Activated naive CD8-positive, alpha-beta T cell treated with anti-CD3 and anti-CD28 coated beads, Interleukin-2, amount 10 ng/mL, durations not matched to agents 7 days and 5 days (primary cell): ENCODE results near the gene PELO. TPM values are rescaled to one million over a fixed set of nuclear protein-coding genes. Genes with fewer than 3 reads are reported as not detected.

Source experiments
- ATAC-seq: fragments of 150-1000 bp; cut with Tn5 transposase; one replicate; pipeline ENCODE4 v1.10.0; 2021; ENCODE audit warnings: low read depth, moderate library complexity
- POLR2A ChIA-PET: fragments of 350-600 bp; sonication (Branson Sonifier 250); formaldehyde crosslinking; loops from one replicate; lab custom pipeline; 2021; ENCODE audit warnings: antibody characterized with exemption; lab: Charles Lee
- DNase-seq: peaks from one replicate; pipeline ENCODE4 v3.0.0; 2021
- H3K27ac Mint-ChIP-seq: one replicate; pipeline ENCODE4 v1.8.0; 2022; ENCODE audit warnings: mild to moderate bottlenecking, mixed read lengths
- H3K27me3 Mint-ChIP-seq: one replicate; pipeline ENCODE4 v1.8.0; 2022; ENCODE audit warnings: mild to moderate bottlenecking, moderate library complexity, mixed read lengths
- H3K36me3 Mint-ChIP-seq: one replicate; pipeline ENCODE4 v1.8.0; 2021; ENCODE audit warnings: mild to moderate bottlenecking, mixed read lengths
- H3K4me1 Mint-ChIP-seq: one replicate; pipeline ENCODE4 v1.8.0; 2021; ENCODE audit warnings: mixed read lengths
- H3K4me3 Mint-ChIP-seq: one replicate; pipeline ENCODE4 v1.8.0; 2022; ENCODE audit warnings: mild to moderate bottlenecking, moderate library complexity, mixed read lengths
- H3K9me3 Mint-ChIP-seq: one replicate; pipeline ENCODE4 v1.8.0; 2021; ENCODE audit warnings: mixed read lengths
- total RNA-seq, 2 experiments: library from RNA; stranded (reverse); gene quantifications; one replicate each; pipeline ENCODE4 v1.2.3, GENCODE V29; 2021

Gene PELO
- total RNA-seq, 2 experiments from 2014 or later, result 24.0 to 24.2 TPM

GRCh38 chr5:52796516-52797103, 8.9 kb downstream of the PELO start:
- POLR2A ChIA-PET, result no interaction called here
- Mint-ChIP-seq H3K4me3 (no peak overlapping the region), H3K27ac (no peak overlapping the region), H3K36me3 (peaks cover 15% of the 10 kb centered on the region), H3K9me3 (no peaks in the 10 kb centered on the region), H3K4me1 (peaks cover 23% of the 10 kb centered on the region), H3K27me3 (no peaks in the 10 kb centered on the region)
- DNase-seq, result no peak
- no peak for ATAC-seq

- Mint-ChIP-seq H3K27ac (peak overlapping the region; percentile 97), H3K4me3 (peak overlapping the region; percentile 97), H3K9me3 (no peaks in the 10 kb centered on the region), H3K36me3 (peaks cover 16% of the 10 kb centered on the region), H3K27me3 (no peaks in the 10 kb centered on the region), H3K4me1 (peaks cover 35% of the 10 kb centered on the region)
- POLR2A ChIA-PET, result interaction anchor here (0.8 to 3.1 kb wide), 12 partner anchors 9 to 311 kb away, joined by 3 to 21 read pairs (median 4); partner anchors contain the start of genes ITGA1, MOCS2 and PELO
- DNase-seq, result no peak
- ATAC-seq, result no peak
Measured at GRCh38 chr5:52798938-52799337, 11.2 kb downstream of the PELO start.

- no peak for DNase-seq
- H3K36me3 Mint-ChIP-seq, result peaks cover 21% of the 10 kb centered on the region
- POLR2A ChIA-PET, result interaction anchor here (0.6 to 3.1 kb wide), 18 partner anchors 9 to 1832 kb away, joined by 3 to 21 read pairs (median 4); partner anchors contain the start of genes ITGA1, MOCS2 and PELO
- H3K9me3 Mint-ChIP-seq, result no peaks in the 10 kb centered on the region
- peak overlapping the region; percentile 97 for H3K4me3 Mint-ChIP-seq
- peaks cover 40% of the 10 kb centered on the region for H3K4me1 Mint-ChIP-seq
- H3K27ac Mint-ChIP-seq, result peak overlapping the region; percentile 97
- ATAC-seq, result peak; percentile 20
- H3K27me3 Mint-ChIP-seq, result no peaks in the 10 kb centered on the region
Measured at GRCh38 chr5:52799358-52799982, 11.8 kb downstream of the PELO start.

- DNase-seq (peak; percentile 97), ATAC-seq (peak; percentile 89)
- peak overlapping the region; percentile 97 for H3K4me3 Mint-ChIP-seq
- peaks cover 22% of the 10 kb centered on the region for H3K36me3 Mint-ChIP-seq
- peak overlapping the region; percentile 97 for H3K27ac Mint-ChIP-seq
- H3K4me1 Mint-ChIP-seq, result peaks cover 42% of the 10 kb centered on the region
- H3K27me3 Mint-ChIP-seq, result no peaks in the 10 kb centered on the region
- no peaks in the 10 kb centered on the region for H3K9me3 Mint-ChIP-seq
- POLR2A ChIA-PET, result interaction anchor here (0.6 to 3.1 kb wide), 17 partner anchors 10 to 1832 kb away, joined by 3 to 21 read pairs (median 4); partner anchors contain the start of genes ITGA1, MOCS2 and PELO
Measured at GRCh38 chr5:52799983-52800393, 12.3 kb downstream of the PELO start.

GRCh38 chr5:52800394-52801213, 12.9 kb downstream of the PELO start:
- ATAC-seq, result peak; percentile 59
- Mint-ChIP-seq H3K27ac (peak overlapping the region; percentile 97), H3K4me3 (peak overlapping the region; percentile 97), H3K4me1 (peaks cover 45% of the 10 kb centered on the region), H3K27me3 (no peaks in the 10 kb centered on the region), H3K36me3 (peaks cover 26% of the 10 kb centered on the region), H3K9me3 (no peaks in the 10 kb centered on the region)
- POLR2A ChIA-PET, result interaction anchor here (0.8 to 3.1 kb wide), 10 partner anchors 11 to 231 kb away, joined by 3 to 21 read pairs (median 4); partner anchors contain the start of genes ITGA1 and PELO
- DNase-seq, result peak; percentile 69

GRCh38 chr5:52801329-52801728, 13.6 kb downstream of the PELO start:
- DNase-seq (no peak), ATAC-seq (no peak)
- peak overlapping the region; percentile 97 for H3K27ac Mint-ChIP-seq
- H3K27me3 Mint-ChIP-seq, result no peaks in the 10 kb centered on the region
- H3K9me3 Mint-ChIP-seq, result no peaks in the 10 kb centered on the region
- peak overlapping the region; percentile 97 for H3K4me3 Mint-ChIP-seq
- peaks cover 26% of the 10 kb centered on the region for H3K36me3 Mint-ChIP-seq
- POLR2A ChIA-PET, result no interaction called here
- peaks cover 45% of the 10 kb centered on the region for H3K4me1 Mint-ChIP-seq

- Mint-ChIP-seq H3K36me3 (peaks cover 24% of the 10 kb centered on the region), H3K27me3 (no peaks in the 10 kb centered on the region), H3K9me3 (no peaks in the 10 kb centered on the region), H3K4me3 (peak overlapping the region; percentile 97), H3K4me1 (peaks cover 42% of the 10 kb centered on the region), H3K27ac (no peak overlapping the region)
- DNase-seq, result no peak
- POLR2A ChIA-PET, result no interaction called here
- ATAC-seq, result no peak
Measured at GRCh38 chr5:52802272-52802973, 14.7 kb downstream of the PELO start.

GRCh38 chr5:52802974-52803336, 15.2 kb downstream of the PELO start:
- Mint-ChIP-seq H3K27ac (no peak overlapping the region), H3K9me3 (no peaks in the 10 kb centered on the region), H3K4me3 (peak overlapping the region; percentile 59), H3K36me3 (peaks cover 25% of the 10 kb centered on the region), H3K4me1 (peaks cover 39% of the 10 kb centered on the region), H3K27me3 (no peaks in the 10 kb centered on the region)
- POLR2A ChIA-PET, result no interaction called here
- no peak for ATAC-seq
- no peak for DNase-seq

GRCh38 chr5:52804387-52804791, 16.7 kb downstream of the PELO start:
- no peak overlapping the region for H3K4me3 Mint-ChIP-seq
- ATAC-seq, result no peak

GRCh38 chr5:52804981-52805380, 17.3 kb downstream of the PELO start:
- POLR2A ChIA-PET, result no interaction called here
- Mint-ChIP-seq H3K4me1 (peaks cover 29% of the 10 kb centered on the region), H3K4me3 (no peak overlapping the region), H3K27me3 (no peaks in the 10 kb centered on the region), H3K9me3 (no peaks in the 10 kb centered on the region), H3K36me3 (peaks cover 26% of the 10 kb centered on the region), H3K27ac (no peak overlapping the region)
- DNase-seq (no peak), ATAC-seq (no peak)

More at GRCh38 chr5:52804387-52804791, 16.7 kb downstream of the PELO start:
- Mint-ChIP-seq H3K9me3 (no peaks in the 10 kb centered on the region), H3K4me1 (peaks cover 29% of the 10 kb centered on the region), H3K27ac (no peak overlapping the region), H3K36me3 (peaks cover 26% of the 10 kb centered on the region), H3K27me3 (no peaks in the 10 kb centered on the region)
- POLR2A ChIA-PET, result no interaction called here
- DNase-seq, result no peak

GRCh38 chr5:52805615-52806014, 17.9 kb downstream of the PELO start:
- H3K27ac Mint-ChIP-seq, result no peak overlapping the region
- H3K27me3 Mint-ChIP-seq, result no peaks in the 10 kb centered on the region
- no peaks in the 10 kb centered on the region for H3K9me3 Mint-ChIP-seq
- no peak for DNase-seq
- POLR2A ChIA-PET, result no interaction called here
- no peak overlapping the region for H3K4me3 Mint-ChIP-seq
- ATAC-seq, result no peak
- H3K36me3 Mint-ChIP-seq, result peaks cover 25% of the 10 kb centered on the region
- peaks cover 30% of the 10 kb centered on the region for H3K4me1 Mint-ChIP-seq

- POLR2A ChIA-PET, result no interaction called here
- H3K4me3 Mint-ChIP-seq, result no peak overlapping the region
- peaks cover 24% of the 10 kb centered on the region for H3K4me1 Mint-ChIP-seq
- ATAC-seq (no peak), DNase-seq (no peak)
- no peak overlapping the region for H3K27ac Mint-ChIP-seq
- H3K36me3 Mint-ChIP-seq, result peaks cover 17% of the 10 kb centered on the region
- H3K27me3 Mint-ChIP-seq, result no peaks in the 10 kb centered on the region
- H3K9me3 Mint-ChIP-seq, result no peaks in the 10 kb centered on the region
Measured at GRCh38 chr5:52807037-52807436, 19.3 kb downstream of the PELO start.

GRCh38 chr5:52807723-52808122, 20.0 kb downstream of the PELO start:
- H3K4me3 Mint-ChIP-seq, result no peak overlapping the region
- DNase-seq (no peak), ATAC-seq (no peak)
- POLR2A ChIA-PET, result no interaction called here
- H3K9me3 Mint-ChIP-seq, result no peaks in the 10 kb centered on the region
- H3K27ac Mint-ChIP-seq, result no peak overlapping the region
- H3K4me1 Mint-ChIP-seq, result peaks cover 21% of the 10 kb centered on the region
- H3K36me3 Mint-ChIP-seq, result peaks cover 17% of the 10 kb centered on the region
- H3K27me3 Mint-ChIP-seq, result no peaks in the 10 kb centered on the region
